Effector memory CD8-positive, alpha-beta T cell (primary cell): ENCODE results near the gene ANXA2.
"Not testable (repeated sequence)": the region's sequence is repeated elsewhere in the genome, so short reads cannot be mapped to it uniquely, and the experiment has no call there.

ENCODE experiments used
- ATAC-seq: fragments of 150-1000 bp; cut with Tn5 transposase; replicated peaks from 2 replicates; pipeline ENCODE4 v1.10.0; 2021; ENCODE audit warnings: mild to moderate bottlenecking, moderate library complexity
- DNase-seq, 3 experiments: peaks; one replicate each; pipeline ENCODE4 v3.0.0; 2021
- H3K27ac Mint-ChIP-seq, 2 donors: one replicate each; pipeline ENCODE4 v1.8.0; 2022; ENCODE audit warnings: mild to moderate bottlenecking in 2 of 2, mixed read lengths in 2 of 2, moderate library complexity in 2 of 2
- H3K27me3 Mint-ChIP-seq, 2 donors: one replicate each; pipeline ENCODE4 v1.8.0; 2022; ENCODE audit warnings: mixed read lengths in 2 of 2
- H3K36me3 Mint-ChIP-seq: one replicate; pipeline ENCODE4 v1.8.0; 2022; ENCODE audit warnings: mild to moderate bottlenecking, moderate library complexity, mixed read lengths; ENCODE audit not compliant: insufficient read depth
- H3K4me1 Mint-ChIP-seq, 2 donors: one replicate each; pipeline ENCODE4 v1.8.0; 2022; ENCODE audit warnings: low read depth in 2 of 2, mixed read lengths in 2 of 2
- H3K4me3 Mint-ChIP-seq, 2 donors: one replicate each; pipeline ENCODE4 v1.8.0; 2022; ENCODE audit warnings: mild to moderate bottlenecking in 2 of 2, mixed read lengths in 2 of 2, moderate library complexity in 2 of 2
- H3K9me3 Mint-ChIP-seq, 2 donors: one replicate each; pipeline ENCODE4 v1.8.0; 2022; ENCODE audit warnings: mixed read lengths in 2 of 2

ANXA2 gene

DNA sequence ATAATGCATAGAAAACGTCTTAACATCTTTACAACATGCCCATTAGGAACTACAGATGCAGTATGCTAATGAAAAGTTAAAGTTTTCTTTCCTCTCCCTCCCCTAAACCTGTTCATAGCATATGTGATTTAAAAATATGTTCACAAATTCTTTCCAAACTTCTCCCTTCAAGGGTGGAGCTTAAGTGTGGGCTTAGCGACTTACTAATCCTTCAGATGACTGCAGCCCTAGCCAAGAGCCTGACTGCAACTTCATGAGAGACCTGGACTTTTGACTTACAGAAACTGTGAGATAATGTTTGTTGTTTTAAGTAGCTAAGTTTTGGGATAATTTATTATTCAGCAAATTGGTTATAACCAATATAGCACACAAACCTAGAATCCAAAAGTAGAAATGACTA is 22.0 kb upstream of the ANXA2 start:
- Mint-ChIP-seq H3K27ac (peak overlapping the region in 1 of 2 donors; percentile 0), H3K4me1 (no peaks in the 10 kb centered on the region), H3K36me3 (no peaks in the 10 kb centered on the region), H3K4me3 (no peak overlapping the region), H3K27me3 (no peaks in the 10 kb centered on the region), H3K9me3 (no peaks in the 10 kb centered on the region)
- ATAC-seq = no peak
- no peak for DNase-seq

DNA sequence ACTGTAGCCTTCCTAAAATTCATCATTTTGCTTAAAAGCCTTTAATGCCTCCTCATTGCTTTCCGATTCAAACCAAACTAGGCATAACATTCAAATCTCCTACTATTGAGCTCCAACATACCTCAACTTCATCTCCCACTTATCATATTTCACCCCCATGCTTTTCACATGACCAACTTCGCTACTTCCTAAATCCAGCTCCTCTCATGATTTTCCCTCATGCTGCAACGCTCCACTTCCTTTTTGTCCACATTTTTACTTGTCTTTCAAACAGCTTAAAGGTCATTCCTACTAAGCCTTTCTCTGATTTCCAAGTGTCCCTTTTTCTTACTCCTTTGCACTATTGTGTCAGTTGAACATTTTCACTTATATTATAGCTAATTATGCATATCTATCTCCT is 20.3 kb upstream of the ANXA2 start:
- no peaks in the 10 kb centered on the region for H3K36me3 Mint-ChIP-seq
- no peak for ATAC-seq

DNA sequence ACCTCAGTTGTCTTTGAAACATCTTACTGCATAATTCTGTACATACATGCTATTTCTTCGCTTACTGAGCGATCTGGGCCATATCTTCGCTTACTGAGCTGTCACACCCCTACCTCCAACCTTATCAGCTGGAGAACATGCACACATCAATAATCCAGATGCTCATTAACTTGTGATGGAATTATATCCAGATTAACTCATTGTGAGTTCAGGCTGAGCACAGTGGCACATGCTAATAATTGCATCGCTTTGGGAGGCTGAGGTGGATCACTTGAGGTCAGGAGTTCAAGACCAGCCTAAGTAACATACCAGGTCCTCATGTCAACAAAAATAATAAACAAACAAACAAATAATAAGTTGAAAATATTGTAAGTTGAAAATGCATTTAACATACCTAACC is 19.3 kb upstream of the ANXA2 start:
- Mint-ChIP-seq H3K36me3 (no peaks in the 10 kb centered on the region), H3K27me3 (no peaks in the 10 kb centered on the region), H3K27ac (no peak overlapping the region), H3K4me1 (no peaks in the 10 kb centered on the region), H3K4me3 (no peak overlapping the region), H3K9me3 (no peaks in the 10 kb centered on the region)
- DNase-seq (no peak), ATAC-seq (no peak)

More for the DNA sequence above, 20.3 kb upstream of the ANXA2 start:
- no peaks in the 10 kb centered on the region for H3K27me3 Mint-ChIP-seq
- no peak for DNase-seq
- H3K9me3 Mint-ChIP-seq = no peaks in the 10 kb centered on the region
- no peak overlapping the region for H3K4me3 Mint-ChIP-seq
- H3K27ac Mint-ChIP-seq = no peak overlapping the region
- H3K4me1 Mint-ChIP-seq = no peaks in the 10 kb centered on the region

DNA sequence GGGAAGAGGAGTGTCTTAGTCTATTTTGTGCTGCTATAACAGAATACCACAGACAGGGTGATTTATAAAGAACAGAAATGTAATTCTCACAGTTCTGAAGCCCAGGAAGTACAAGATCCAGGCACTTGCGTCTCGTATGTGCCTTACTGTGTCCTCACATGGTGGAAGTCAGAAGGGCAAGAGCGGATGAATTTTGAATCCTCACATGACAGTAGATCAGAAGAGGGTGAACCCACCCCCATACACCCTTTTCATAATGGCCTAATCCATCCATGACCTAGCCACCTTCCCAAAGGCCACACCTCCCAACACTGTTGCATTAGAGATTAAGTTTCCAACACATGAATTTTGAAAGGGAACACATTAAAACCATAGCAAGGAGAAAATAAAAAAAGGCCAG is 18.7 kb upstream of the ANXA2 start:
- H3K27ac Mint-ChIP-seq = peak overlapping the region in 1 of 2 donors; percentile 38
- DNase-seq (no peak), ATAC-seq (no peak)
- H3K9me3 Mint-ChIP-seq = no peaks in the 10 kb centered on the region
- no peak overlapping the region for H3K4me3 Mint-ChIP-seq
- no peaks in the 10 kb centered on the region for H3K36me3 Mint-ChIP-seq
- H3K4me1 Mint-ChIP-seq = no peaks in the 10 kb centered on the region
- H3K27me3 Mint-ChIP-seq = no peaks in the 10 kb centered on the region

DNA sequence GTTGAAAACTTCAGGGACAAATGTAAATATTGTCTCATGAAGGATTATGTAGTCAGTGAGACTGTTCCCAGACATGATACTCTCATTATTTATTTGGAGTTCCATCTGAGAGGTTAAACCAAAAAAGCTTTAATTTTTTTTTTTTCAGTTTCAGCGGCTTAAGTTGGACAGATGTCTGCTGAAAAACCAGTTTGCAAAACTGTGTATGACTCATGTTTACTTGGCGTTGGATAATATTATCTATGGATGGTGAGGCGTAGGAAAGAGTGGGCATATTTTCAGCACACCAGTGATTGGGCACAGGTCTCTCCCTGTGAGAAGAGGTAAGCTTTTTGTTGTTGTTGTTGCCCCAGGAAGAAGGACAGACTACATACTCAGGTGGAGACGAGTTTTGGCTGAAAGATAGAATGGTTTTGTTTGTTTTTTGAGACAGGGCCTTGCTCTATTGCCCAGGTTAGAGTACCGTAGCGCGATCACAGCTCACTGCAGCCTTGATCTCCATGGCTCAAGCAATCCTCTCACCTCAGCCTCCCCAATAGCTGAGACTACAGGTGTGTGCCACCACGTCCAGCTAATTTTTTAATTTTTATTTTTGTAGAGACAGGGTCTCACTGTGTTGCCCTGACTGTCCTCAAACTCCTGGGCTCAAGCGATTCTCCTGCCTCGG is 16.4 kb upstream of the ANXA2 start:
- ATAC-seq (no peak), DNase-seq (no peak)
- H3K9me3 Mint-ChIP-seq = no peaks in the 10 kb centered on the region
- peak overlapping the region in 1 of 2 donors; percentile 20 for H3K27ac Mint-ChIP-seq
- H3K4me3 Mint-ChIP-seq = no peak overlapping the region
- peaks cover under 1 to 2% of the 10 kb centered on the region in 2 donors for H3K4me1 Mint-ChIP-seq
- H3K27me3 Mint-ChIP-seq = no peaks in the 10 kb centered on the region
- no peaks in the 10 kb centered on the region for H3K36me3 Mint-ChIP-seq

DNA sequence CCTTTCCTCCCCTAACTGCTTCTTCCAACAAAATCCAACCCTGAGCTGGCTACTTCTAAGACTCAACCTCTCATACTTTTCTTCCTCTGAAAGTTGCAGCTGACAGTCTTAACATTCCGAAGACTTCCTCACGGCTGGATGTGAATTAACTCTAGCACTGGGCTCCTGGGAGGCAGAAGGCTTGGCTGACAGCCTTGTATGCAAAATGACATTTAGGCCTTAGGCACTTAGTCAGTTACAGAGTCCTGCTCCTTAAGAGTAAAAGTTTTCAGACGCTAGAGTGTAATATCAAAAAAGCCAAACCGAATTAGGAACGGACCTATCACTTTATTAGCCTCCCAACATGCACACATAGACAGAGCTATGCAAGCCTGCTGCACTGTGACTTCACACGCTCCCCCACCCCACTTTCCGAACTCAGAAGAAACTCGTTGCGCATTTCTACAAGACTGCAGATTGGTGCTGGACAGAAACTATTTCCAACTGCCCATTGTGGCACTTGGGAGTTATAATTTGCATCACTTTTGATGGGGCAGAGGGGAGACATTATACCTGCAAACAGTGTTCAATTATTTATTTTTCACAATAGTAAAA is 15.5 kb upstream of the ANXA2 start:
- Mint-ChIP-seq H3K9me3 (peaks cover 0 to 3% of the 10 kb centered on the region in 2 donors), H3K36me3 (no peaks in the 10 kb centered on the region), H3K27ac (no peak overlapping the region), H3K27me3 (no peaks in the 10 kb centered on the region), H3K4me3 (no peak overlapping the region), H3K4me1 (peaks cover 6 to 10% of the 10 kb centered on the region in 2 donors)
- DNase-seq (no peak), ATAC-seq (no peak)

DNA sequence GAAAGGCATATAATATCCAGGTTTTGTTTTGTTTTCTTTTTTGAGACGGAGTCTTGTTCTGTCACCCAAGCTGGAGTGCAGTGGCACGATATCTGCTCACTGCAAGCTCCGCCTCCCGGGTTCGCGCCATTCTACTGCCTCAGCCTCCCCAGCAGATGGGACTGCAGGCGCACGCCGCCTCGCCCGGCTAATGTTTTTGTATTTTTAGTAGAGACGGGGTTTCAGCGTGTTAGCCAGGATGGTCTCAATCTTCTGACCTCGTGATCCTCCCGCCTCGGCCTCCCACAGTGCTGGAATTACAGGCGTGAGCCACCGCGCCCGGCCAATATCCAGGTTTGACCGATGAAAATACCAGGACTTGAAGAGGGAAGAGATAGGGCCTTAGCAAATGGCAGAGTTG is 15.0 kb upstream of the ANXA2 start:
- not testable (repeated sequence) for ATAC-seq, H3K4me3 Mint-ChIP-seq, H3K36me3 Mint-ChIP-seq, DNase-seq, H3K27me3 Mint-ChIP-seq, H3K27ac Mint-ChIP-seq, H3K9me3 Mint-ChIP-seq
- H3K4me1 Mint-ChIP-seq = peaks cover 8 to 13% of the 10 kb centered on the region in 2 donors

DNA sequence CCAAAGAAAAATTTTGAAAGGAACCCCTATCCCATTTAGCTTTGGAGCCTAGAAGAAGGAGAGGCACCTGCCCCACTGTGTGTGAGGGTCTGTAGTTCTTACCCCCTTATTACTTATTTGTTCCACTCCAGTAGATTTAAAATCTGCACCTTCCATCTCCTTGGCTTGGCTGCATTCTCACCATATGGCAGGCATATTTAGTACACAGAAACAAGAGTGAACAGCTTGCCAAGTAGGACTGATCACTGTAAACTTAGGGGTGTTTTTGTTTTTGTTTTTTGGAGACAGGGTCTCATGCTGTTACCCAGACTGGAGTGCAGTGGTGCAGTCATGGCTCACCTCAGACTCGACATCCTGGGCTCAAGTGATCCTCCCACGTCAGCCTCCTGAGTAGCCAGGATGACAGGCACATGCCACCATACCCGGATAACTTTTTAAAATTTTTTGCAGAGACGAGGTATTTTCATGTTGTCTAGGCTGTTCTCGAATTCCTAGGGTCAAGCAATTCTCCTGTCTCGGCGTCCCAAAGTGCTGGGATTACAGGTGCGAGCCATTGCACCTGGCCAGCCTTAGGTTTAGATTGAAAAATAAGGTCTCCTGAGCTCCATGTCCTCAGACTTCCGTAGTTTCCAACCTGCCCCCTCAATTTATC is 14.1 kb upstream of the ANXA2 start:
- Mint-ChIP-seq H3K27me3 (no peaks in the 10 kb centered on the region), H3K36me3 (no peaks in the 10 kb centered on the region), H3K4me3 (no peak overlapping the region), H3K4me1 (peaks cover 8 to 14% of the 10 kb centered on the region in 2 donors), H3K27ac (no peak overlapping the region), H3K9me3 (peaks cover 0 to 3% of the 10 kb centered on the region in 2 donors)
- ATAC-seq (no peak), DNase-seq (no peak)

DNA sequence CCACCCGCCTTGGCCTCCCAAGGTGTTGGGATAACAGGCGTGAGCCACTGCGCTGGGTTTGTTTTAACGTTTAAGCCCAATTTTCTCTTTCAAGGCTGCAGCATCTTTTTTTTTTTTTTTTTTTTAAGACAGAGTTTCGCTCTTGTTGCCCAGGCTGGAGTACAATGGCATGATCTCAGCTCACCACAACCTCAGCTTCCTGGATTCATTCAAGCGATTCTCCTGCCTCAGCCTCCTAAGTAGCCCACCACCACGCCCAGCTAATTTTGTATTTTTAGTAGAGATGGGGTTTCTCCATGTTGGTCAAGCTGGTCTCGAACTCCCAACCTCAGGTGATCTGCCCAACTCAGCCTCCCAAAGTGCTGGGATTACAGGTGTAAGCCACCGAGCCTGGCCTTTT is 12.6 kb upstream of the ANXA2 start:
- not testable (repeated sequence) for DNase-seq, ATAC-seq, H3K36me3 Mint-ChIP-seq, H3K27me3 Mint-ChIP-seq, H3K4me3 Mint-ChIP-seq, H3K9me3 Mint-ChIP-seq
- peak overlapping the region in 1 of 2 donors; percentile 23 for H3K27ac Mint-ChIP-seq
- peaks cover 11 to 18% of the 10 kb centered on the region in 2 donors for H3K4me1 Mint-ChIP-seq

DNA sequence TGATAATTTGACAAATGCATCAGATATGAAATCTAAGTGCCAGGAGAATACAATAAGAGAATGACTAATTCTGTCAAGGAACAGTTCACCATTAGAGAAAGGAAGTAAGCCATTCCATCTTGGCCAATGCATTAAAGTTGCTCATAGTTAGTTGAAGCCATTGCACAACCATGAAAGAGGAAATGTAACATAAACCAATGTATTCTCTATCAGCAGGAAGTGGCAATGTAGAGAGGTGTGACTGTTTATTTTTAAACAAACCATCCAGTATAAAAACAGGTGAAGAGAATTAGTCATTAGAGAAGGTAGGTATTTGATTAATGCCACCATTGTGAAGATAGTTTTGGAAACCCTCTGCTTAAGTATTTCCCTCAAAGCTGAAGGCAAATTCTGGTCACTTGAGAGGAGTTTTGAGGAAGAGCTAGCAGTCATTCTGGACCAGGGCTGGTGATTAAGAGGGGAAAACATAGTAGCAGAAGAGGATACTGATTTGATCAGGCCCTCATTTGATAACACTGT is 10.7 kb upstream of the ANXA2 start:
- peak; percentile 96 for ATAC-seq
- peak overlapping the region; percentile 70 to 83 for H3K27ac Mint-ChIP-seq

DNA sequence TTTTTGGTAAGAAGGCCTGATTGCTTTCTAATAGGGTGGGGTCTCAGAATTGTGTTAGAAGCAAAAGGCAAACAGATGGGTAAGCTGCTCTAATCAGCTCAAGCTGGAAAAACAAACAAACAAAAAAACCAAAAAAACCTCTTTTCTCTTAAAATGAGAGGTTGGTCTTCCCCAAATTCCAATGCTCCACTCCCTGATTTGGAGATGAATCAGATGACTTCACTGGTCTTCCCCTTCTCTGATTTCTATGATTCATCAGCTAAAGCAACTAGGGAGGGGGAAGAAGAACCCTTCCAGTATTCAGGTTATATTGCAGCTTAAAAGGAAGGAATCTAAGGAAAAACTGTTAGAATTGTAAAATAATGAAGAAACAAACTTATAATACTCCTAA is 9.6 kb upstream of the ANXA2 start:
- DNase-seq (no peak), ATAC-seq (no peak)
- Mint-ChIP-seq H3K36me3 (no peaks in the 10 kb centered on the region), H3K4me3 (no peak overlapping the region), H3K27ac (peak overlapping the region in 1 of 2 donors; percentile 70), H3K27me3 (no peaks in the 10 kb centered on the region), H3K9me3 (peaks cover 0 to 3% of the 10 kb centered on the region in 2 donors), H3K4me1 (peaks cover 11 to 18% of the 10 kb centered on the region in 2 donors)

More for the DNA sequence above, 10.7 kb upstream of the ANXA2 start:
- Mint-ChIP-seq H3K4me1 (peaks cover 11 to 18% of the 10 kb centered on the region in 2 donors), H3K4me3 (peak overlapping the region; percentile 58 to 66), H3K9me3 (peaks cover 0 to 3% of the 10 kb centered on the region in 2 donors), H3K36me3 (no peaks in the 10 kb centered on the region), H3K27me3 (no peaks in the 10 kb centered on the region)
- DNase-seq = no peak

DNA sequence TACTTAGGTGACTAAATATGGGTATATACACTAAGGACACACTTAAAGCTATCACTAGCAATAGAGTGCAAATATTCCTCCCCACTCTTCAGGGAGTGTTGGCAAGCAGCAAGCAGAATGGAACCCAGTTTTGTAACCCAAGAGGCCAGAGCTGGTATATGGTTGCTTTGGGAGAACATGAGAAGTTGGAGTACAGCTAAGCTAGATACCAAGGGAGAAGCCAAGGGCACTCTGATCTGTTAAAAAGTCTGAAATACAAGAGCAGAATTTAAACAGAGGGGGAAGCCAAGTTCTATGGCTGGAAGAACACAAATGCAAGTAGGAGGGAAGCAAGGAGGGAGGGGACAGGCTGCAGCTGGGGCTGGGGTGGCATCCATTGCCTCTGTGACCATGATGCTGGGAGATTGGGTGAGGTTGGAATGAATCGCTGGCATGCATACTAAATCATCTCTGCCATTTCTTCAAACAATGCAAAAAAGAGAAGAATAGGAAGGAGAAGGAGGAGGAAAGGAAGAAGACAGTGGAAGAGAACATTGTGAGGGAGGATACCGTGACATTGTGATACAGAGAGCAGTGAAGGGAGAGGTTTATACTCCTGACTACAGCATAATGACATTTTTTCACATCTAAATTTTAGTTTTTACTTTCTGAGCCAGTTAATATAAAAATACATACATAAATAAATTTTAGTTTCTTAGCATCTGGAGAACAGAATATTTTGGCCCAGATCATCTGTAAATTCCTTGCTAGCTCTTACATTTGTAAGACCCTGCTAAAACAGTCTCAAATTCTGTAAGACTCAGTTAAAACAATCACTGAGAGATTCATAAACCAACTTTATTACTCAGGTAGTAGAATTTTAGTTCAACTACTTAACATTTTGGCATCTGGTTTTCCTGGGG is 9.0 kb upstream of the ANXA2 start:
- no peak for ATAC-seq
- H3K27me3 Mint-ChIP-seq = no peaks in the 10 kb centered on the region
- H3K4me3 Mint-ChIP-seq = no peak overlapping the region
- peaks cover 11 to 18% of the 10 kb centered on the region in 2 donors for H3K4me1 Mint-ChIP-seq
- DNase-seq = no peak
- H3K36me3 Mint-ChIP-seq = no peaks in the 10 kb centered on the region
- peak overlapping the region in 1 of 2 donors; percentile 62 for H3K27ac Mint-ChIP-seq
- H3K9me3 Mint-ChIP-seq = peaks cover 0 to 3% of the 10 kb centered on the region in 2 donors

DNA sequence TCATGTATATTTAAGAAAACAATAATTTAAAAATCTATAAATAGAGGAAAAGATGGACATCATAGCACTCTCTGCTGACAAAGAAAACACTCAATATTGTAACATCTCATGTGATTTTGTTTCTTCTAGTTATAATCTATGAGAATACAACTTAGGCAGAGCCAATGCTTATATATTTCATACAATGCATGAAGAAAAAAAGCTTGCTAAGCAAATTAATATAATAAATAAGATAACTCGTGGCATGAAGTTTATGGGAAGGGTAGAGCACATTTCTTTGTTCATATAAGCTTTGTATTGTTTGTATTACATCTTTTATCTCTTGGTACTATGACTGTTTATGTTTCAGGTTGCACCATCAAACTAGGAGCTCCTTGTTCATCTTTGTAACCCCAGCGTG is 7.6 kb upstream of the ANXA2 start:
- Mint-ChIP-seq H3K4me3 (no peak overlapping the region), H3K27ac (no peak overlapping the region), H3K27me3 (no peaks in the 10 kb centered on the region), H3K36me3 (no peaks in the 10 kb centered on the region), H3K9me3 (peaks cover 0 to 3% of the 10 kb centered on the region in 2 donors), H3K4me1 (peaks cover 14 to 18% of the 10 kb centered on the region in 2 donors)
- no peak for ATAC-seq
- no peak for DNase-seq
